ENCODE data around the gene LRMDA.

LRMDA gene

GRCh38 chr10:75957314-75958120 lies 526.1 kb downstream of the LRMDA start:
- no peak for DNase-seq (ENCODE audit: low read depth)

- DNase-seq (ENCODE audit: low read depth), result no peak
Observed at GRCh38 chr10:75959209-75959608, 527.8 kb downstream of the LRMDA start.

- DNase-seq (ENCODE audit: low read depth), result no peak
Observed at GRCh38 chr10:75959912-75960311, 528.5 kb downstream of the LRMDA start.

- DNase-seq (ENCODE audit: low read depth), result no peak
Observed at GRCh38 chr10:75962395-75963061, 531.1 kb downstream of the LRMDA start.

GRCh38 chr10:75967491-75967890 lies 536.1 kb downstream of the LRMDA start:
- no peak for DNase-seq (ENCODE audit: low read depth)

GRCh38 chr10:75969031-75969430 lies 537.6 kb downstream of the LRMDA start:
- DNase-seq (ENCODE audit: low read depth), result no peak

GRCh38 chr10:75971402-75972211 lies 540.2 kb downstream of the LRMDA start:
- DNase-seq (ENCODE audit: low read depth), result no peak

- no peak for DNase-seq (ENCODE audit: low read depth)
Observed at GRCh38 chr10:75972491-75973276, 541.3 kb downstream of the LRMDA start.

GRCh38 chr10:75974080-75974479 lies 542.7 kb downstream of the LRMDA start:
- DNase-seq (ENCODE audit: low read depth), result no peak

GRCh38 chr10:75976681-75977080 lies 545.3 kb downstream of the LRMDA start:
- no peak for DNase-seq (ENCODE audit: low read depth)

- DNase-seq (ENCODE audit: low read depth), result no peak
Observed at GRCh38 chr10:75977139-75977538, 545.7 kb downstream of the LRMDA start.

- DNase-seq (ENCODE audit: low read depth), result no peak
Observed at GRCh38 chr10:75978213-75978612, 546.8 kb downstream of the LRMDA start.

GRCh38 chr10:75980419-75981002 lies 549.1 kb downstream of the LRMDA start:
- no peak for DNase-seq (ENCODE audit: low read depth)

GRCh38 chr10:75982611-75983369 lies 551.4 kb downstream of the LRMDA start:
- no peak for DNase-seq (ENCODE audit: low read depth)

- DNase-seq (ENCODE audit: low read depth), result no peak
Observed at GRCh38 chr10:75984067-75984466, 552.6 kb downstream of the LRMDA start.

- DNase-seq (ENCODE audit: low read depth), result no peak
Observed at GRCh38 chr10:75987616-75988015, 556.2 kb downstream of the LRMDA start.

- no peak for DNase-seq (ENCODE audit: low read depth)
Observed at GRCh38 chr10:75994357-75995040, 563.1 kb downstream of the LRMDA start.

- DNase-seq (ENCODE audit: low read depth), result no peak
Observed at GRCh38 chr10:75995041-75995430, 563.6 kb downstream of the LRMDA start.

- no peak for DNase-seq (ENCODE audit: low read depth)
Observed at GRCh38 chr10:75995720-75996119, 564.3 kb downstream of the LRMDA start.

GRCh38 chr10:75999001-75999400 lies 567.6 kb downstream of the LRMDA start:
- no peak for DNase-seq (ENCODE audit: low read depth)

Measured in stimulated activated CD4-positive, alpha-beta T cell treated with anti-CD3 and anti-CD28 coated beads, Interleukin-2, amount 100 ng/mL, for 4 hours (primary cell).